Prostate gland (tissue), 2 donors: Measurements from ENCODE around the gene RPL35A.

Experiments used
- CTCF ChIP-seq, 4 experiments: fragments of 200-600 bp in 2 of 4; fragments of 450-650 bp in 2 of 4; sonication (generic) in 2 of 4; IDR thresholded peaks; 1 replicate in 3 of 4; 2 replicates in 1 of 4; pipeline ENCODE4 v1.5.1; 2016 to 2019; ENCODE audit warnings: antibody characterized with exemption in 4 of 4, mild to moderate bottlenecking in 2 of 4, moderate library complexity in 2 of 4
- POLR2A ChIP-seq: fragments of 450-650 bp; IDR thresholded peaks from one replicate; pipeline ENCODE4 v1.6.1; 2016; ENCODE audit warnings: antibody characterized with exemption, mild to moderate bottlenecking
- POLR2AphosphoS5 ChIP-seq: sonication (generic); formaldehyde crosslinking; IDR thresholded peaks from one replicate; pipeline ENCODE4 v1.6.1; 2017; ENCODE audit warnings: antibody characterized with exemption

- TF ChIP-seq POLR2A (no peak), CTCF (IDR thresholded peaks at IDR 0.05) (no peak), POLR2AphosphoS5 (no peak)
These were observed 9.5 kb downstream of the RPL35A start for GRCh38 chr3:197959500-197959890.
